HG03378 (cell line): ENCODE data around the gene VSTM2B.

Source experiments
- ATAC-seq: cut with Tn5 transposase; IDR thresholded peaks from one replicate; pipeline ENCODE4 v1.9.1; 2021; ENCODE audit warnings: mild to moderate bottlenecking, moderate library complexity; ENCODE audit not compliant: unreplicated experiment

Gene VSTM2B

DNA sequence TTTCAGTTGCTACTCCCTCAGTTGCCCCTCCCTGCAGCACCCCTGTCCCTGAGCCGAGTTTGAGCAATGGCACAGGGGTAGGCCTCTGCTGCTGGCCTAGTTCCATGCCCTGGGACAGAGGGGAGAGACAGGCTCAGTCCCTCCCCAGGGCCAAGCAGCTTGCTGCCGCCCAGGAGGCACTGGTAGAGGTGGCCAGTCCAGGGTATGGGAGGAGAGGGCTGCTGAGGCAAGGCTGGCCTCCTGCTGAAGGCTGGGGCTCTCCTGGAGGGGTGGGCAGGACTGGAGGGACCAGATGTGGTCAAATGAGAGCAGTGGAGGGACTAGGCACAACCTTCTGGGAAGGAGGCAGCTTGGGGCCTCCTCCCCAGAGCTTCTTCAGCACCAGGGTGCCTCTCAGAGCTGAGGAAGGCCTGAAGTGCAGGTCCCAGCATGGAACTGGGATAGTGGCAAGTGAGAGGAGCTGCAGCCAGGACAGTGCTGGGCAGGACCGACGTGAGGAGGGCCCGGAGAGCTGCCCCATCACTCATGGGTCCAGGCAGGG is 29.8 kb upstream of the VSTM2B start:
- ATAC-seq = no peak

DNA sequence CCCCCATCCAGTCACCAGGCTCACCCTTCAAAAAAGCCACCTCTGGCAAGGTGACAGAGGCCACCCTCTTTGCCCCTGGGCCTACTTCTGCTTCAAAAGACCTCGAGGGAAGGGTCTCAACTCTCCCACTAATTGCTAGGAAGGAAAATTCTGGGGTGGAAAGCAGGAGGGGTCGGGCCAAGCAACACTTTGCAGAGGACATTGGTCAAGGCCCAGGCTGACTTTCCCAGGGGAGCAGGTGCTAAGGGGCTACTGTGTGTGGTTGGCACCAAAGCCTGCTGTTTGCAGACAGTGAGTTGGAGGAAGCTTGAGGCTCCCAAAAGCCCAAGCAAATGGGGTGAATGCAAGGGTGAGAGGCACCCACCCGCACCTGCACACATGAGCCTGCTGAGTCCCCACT is 28.6 kb upstream of the VSTM2B start:
- ATAC-seq = no peak

DNA sequence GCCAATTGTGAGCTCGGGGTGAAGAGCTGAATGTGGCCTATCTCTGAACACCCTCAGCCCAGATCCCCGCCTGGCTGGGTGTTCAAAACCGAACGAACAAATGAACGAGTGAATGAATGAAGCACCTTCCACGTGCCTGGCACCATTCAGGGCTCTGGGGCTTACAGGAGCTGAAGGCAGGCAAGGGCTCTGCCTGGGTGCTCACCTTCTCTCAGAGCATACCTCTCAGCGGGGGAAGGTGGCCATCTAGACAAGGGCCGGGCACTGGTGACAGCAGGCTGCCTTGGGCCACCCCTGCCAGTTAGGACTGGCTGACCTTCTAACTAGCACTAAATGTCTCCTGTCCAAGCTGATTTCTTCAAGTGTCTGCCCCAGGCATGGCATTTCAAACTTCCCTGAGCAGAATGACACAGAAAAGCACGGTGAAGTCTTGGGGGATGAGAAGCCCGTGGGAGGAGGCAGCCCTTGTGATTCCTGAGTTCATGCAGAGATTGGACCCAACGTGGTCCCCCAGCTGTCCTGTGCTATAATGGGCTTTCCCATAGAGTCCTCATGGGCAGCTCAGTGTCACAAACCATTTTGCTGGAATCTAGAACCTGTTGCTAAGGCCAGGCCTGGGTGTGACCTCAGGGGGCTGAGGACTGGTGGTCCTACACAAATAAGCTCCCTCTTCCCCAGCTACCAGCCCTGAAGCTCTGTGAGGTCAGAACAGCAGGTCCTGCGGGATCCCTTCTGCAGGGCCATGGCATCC is 27.9 kb upstream of the VSTM2B start:
- ATAC-seq = no peak

DNA sequence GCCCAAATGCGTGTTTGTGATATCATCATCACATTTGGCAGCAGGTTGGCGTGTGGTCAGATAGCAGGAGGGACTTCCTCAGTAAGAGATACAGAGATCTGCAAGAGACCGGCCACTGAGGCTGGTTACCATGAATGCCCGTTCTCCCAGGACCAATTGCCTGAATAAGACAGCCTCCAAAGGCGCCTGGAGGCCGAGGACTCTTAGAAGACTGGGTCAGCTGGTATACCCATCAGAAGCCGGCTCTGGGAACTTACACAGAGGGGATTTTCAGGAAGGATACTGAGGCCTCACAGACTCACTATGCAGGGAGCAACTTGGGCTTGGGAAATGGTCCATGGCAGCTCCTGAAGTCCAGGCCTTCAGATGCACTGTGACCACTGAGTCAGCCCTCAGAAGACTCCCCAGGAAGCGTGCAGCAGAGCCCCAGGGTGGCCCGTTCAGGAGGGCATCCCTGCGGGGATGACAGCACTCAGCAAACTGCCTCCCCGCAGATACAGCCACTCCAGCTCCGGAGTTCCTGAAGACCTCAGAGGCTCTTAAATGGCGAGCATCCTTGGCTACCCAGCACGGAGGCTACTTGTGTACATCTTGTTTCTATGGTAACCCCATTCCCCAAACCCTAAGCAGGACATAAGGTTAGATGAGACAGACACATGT is 26.4 kb upstream of the VSTM2B start:
- no peak for ATAC-seq

DNA sequence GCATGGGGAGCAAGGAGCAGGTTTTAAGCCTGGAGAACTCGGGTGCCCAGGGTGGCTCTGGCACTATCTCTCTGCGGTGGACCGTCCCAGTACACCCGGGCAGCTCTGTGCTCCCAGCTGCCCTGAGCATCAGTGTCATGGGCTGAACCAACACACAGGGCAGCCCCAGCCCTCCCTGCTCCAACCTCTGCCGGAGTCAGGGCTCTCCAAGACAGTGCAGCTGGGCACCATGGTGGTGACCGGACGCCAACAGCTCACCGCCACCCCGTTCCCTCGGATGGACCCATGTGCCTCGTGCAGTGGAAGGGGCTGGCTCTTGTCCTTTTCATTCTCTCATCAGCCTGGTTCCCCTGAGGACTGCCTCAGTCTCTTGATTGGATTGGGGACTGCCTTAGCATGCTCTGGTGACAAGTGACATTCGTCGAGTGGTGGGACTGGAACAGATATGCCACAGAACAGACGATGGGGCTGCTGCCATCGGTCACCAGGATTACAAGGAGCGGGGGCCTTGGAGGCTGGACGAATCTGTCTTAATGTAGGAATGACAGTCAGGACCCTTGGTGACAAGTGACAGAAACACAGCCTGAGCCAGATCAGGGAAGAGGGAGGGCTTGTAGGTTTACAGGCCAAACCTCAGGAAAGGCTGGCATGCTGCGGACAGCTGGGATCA is 25.7 kb upstream of the VSTM2B start:
- ATAC-seq = no peak

DNA sequence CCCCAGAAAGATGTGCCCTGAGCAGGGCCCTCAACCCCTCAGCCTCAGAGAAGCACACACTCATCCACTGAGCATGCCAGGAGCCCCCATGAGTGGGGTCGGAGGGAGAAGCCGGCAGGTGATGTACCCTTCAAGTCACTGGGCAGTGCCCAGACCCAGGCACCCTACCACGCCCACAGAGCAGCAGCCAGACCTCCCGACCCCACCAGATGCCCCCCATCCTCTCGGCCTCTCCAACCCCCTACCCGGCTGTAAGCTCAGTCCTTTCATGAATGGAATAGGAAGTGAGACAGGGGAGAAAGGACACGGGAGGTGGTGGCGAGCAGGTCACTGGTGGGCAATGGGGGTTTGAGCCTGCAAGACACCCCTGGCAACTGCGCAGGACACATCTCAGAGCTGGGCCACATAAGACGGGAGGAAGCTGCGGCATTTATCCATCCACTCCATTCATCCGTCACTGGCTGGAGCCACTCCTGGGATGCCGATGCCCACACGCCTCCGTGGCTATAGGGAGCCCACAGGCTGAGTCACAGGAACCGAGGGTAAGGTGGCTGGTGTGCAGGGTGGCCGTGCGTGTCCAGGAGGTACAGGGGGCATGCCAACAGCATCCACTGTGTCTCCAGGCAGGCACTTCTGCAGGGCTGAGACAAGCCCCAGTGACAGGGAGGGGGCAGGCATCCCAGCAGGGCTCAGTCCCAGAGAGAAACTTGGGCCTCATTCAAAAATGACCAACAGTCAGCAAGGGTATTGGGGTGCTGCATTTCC is 23.8 kb upstream of the VSTM2B start:
- ATAC-seq = no peak

DNA sequence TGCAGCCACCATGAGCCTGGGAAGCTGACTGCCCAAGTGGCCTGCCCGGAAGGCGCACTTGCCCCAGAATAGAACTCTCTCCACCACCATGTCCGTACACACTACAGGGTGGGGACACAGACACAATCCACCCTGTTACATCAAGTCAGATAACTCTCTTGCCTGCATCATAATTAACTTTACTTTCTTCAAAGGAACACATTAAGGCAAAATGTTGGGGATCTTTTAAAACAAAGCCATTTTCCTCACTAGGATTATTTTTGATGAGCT is 23.3 kb upstream of the VSTM2B start:
- ATAC-seq = no peak

DNA sequence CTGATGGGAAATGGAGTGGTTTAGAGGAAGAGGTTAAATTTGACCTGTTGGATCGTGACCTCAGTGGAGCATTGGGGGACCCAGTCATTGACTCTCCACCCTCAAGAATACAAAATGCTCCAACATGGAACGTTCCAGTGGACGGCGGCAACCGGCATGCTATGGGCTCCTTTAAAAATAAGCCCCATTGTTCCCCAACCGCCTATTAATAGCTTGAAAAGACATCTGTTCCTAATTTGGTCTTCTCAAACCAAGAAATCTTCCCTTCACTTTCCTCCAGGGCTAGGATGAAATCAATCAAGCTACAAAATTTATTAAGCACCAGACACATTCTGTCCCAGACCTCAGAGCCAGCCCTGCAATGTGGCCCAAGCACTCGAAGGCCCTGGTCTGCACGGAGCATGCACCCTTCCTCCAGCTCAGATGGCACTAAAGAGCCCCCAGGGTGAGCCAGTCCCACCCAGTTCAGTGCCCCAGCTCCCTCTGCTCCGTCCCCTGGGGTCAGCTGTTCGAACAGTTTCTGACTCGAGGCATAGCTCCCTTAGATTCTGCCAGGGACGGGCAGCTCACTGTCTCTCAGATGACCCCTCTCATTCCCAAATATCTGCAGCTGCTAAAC is 22.5 kb upstream of the VSTM2B start:
- no peak for ATAC-seq

DNA sequence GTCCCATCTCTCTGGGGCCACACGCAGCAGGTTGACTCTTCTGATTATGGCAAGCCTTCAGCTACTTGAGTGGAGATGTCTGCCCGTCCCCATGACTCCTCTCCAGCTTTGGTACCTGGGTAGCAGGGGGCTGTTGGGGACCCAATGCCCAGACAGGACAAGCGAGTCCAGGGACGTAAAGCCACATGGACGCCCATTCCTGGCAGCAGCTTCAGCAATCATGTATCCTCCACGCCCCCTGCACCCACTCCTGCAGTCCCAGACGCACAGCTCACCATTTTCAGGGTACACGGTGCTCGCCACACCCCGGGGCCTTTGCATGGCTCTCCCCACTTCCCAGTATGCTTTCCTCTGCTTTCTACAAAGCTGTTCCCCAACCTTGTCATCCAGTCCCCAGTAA is 22.0 kb upstream of the VSTM2B start:
- no peak for ATAC-seq

DNA sequence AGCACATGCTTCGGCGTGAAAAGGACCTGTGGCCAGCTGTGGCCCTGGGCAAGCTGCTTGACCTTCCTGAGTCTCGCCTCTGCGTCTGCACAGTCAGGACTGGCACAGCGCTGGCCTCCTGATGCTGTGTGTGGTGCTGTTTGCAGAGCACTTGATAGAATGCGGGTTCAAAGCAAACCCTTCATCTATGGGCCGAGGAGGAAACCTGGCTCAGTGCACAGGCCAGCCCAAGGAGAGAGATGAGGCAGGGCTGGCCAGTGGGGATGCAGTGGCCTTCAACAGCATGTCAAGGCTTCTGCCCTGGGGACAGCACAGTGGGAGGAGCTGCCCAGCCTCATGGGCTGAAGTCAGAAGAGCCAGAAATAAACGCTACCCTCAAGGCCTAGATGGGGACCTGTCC is 21.3 kb upstream of the VSTM2B start:
- no peak for ATAC-seq

DNA sequence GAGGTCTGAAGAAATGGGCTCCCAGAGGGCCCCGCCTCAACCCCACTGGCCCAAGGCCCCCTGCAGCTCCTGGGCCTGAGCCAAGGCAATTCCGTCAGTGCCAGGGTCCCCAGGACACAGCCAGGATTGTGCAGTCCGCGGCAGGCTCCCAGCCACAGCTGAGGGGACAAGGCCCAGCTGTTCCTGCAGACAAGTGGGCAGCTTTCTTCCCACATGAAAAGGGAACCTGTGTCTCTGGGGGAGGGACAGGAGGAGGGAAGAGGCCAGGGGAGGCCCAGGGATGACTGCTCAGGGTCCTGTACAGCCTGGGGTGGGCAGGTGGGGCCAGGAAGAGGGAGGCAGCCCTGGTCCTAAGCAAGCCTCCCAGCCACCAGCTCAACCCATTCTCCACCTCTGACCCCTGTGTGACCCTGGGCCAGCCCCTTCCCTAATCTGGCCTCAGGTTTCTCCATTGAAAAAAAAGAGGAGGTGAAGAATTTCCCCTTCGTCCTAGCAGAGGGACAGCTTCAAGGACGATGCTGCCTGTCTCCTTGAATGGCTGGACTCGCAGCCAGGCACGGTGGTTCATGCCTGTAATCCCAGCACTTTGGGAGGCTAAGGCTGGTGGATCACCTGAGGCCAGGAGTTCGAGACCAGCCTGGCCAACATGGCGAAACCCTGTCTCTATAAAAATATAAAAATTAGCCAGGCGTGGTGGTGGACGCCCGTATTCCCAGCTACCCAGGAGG is 20.5 kb upstream of the VSTM2B start:
- no peak for ATAC-seq

DNA sequence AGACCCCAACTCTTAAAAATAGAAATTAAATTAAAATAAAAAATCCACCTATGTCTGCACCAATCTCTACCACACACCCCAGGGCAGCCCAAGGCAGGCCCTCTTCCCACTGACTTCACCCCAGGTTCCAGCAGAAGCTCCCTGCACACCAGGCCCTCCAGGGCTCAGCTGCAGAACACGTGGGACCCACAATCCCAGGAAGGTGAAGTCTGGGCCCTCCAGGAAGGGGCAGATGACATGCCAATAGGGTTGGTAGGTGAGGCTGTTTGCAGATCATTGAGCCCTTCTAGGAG is 19.2 kb upstream of the VSTM2B start:
- no peak for ATAC-seq

DNA sequence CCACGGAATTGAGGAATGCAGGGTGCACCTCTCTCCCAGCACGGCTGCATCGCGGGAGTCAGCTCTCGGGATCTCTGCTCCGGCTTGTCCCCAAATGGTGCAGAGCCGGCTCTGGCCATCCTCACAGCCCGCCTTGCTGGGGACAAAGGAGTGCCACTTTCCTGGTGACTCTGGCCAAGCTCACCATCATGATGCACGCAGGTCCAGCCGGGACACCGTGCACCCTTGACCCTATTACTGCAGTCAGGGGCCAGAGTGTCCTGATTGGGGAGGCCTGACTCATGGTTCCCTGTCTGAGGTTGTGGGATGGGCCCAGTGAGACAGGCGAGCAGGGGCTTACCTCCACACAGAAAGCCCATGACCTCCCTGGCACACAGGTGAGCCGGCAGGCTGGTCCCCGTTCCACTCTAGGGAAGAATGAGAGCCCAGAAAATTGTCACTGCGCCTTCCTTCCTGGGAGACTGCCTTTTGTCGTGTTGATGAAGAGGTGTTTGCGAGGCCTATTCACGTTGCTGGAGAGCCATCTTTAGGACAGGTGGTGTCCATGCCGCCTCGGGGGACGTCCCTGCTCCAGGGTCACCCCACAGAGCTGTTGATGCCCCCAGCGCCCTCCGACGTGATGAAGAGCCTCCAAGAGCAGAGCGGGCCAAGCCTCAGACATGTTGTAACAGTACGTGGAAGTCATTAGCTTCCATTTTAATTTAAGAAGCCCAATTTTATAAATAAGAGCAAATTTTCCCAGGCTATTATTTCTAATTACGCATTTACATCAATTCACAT is 18.5 kb upstream of the VSTM2B start:
- no peak for ATAC-seq

DNA sequence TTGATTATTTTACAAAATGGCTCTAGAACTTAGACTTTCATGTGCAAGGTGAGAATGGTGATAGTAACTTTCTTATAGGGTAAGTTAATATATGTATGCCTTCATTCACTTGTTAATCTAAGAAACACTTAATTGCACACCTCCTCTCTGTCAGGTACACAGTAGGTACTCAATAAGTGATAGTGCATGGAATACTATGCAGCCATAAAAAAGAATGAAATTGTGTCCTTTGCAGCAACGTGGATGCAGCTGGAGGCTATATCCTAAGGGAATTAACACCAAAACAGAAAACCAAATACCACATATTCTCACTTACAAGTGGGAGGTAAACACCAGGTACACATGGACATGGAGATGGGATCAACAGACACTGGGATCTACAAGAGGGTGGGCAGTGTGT is 17.6 kb upstream of the VSTM2B start:
- ATAC-seq = no peak

DNA sequence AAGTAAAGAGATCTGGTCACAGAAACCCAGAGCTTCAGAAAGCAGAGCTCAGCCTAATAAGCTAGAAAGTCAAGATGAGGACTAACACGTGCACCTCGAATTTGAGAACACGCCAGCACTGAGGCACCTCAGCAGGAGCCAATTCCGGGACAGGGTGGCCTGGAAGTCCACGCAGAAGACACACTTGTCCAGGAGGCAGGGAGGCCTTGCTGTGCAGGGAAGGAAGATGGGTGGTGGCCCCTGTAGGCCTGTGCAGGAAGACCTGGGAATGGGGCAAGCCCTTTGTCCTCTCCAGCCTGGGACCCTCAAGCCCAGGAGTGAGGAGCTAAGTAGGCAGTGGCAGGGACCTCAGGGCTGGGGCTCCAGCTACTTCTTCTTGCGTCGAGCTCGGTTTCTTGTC is 16.3 kb upstream of the VSTM2B start:
- ATAC-seq = no peak

DNA sequence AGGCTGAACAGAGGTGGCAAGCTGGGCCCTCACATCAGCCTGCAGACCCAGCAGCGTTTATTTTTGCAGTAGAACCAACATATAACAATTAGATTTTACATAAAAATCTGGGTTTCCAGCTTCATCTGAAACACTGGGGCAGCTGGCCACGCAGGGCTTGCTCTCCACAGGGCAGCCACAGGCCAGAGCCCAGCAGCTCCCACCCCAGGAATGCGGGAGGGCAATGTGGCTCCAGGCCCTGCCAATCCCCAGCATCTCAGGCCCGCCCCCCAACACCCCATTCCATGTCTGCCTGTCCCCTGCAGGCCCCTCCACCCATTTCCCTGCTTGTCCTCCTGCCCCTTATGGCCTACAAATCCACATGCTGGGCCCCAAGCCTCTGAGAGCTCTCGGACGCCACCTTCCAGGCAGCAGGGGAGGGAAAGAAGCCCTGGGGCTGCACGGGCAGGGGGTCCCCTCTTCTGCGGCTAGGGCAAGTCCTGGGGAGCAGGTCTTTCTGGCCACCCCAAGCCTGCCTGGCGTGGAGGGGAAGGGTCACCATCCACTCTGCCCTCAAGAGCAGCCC is 15.0 kb upstream of the VSTM2B start:
- no peak for ATAC-seq

DNA sequence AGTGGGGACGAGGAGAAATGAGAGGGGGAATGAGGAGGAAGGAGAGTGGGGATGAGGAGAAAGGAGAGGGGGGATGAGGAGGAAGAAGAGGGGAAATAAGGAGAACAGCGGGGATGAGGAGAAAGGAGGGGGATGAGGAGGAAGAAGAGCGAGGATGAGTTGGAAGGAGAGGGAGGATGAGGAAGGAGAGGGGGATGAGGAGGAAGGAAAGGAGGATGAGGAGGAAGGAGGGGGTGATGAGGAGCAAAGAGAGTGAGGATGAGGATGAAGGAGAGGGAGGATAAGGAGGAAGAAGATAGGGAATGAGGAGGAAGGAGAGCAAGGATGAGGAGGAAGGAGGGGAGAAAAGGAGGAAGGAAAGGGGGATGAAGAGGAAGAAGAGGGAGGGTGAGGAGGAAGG is 14.0 kb upstream of the VSTM2B start:
- no peak for ATAC-seq

DNA sequence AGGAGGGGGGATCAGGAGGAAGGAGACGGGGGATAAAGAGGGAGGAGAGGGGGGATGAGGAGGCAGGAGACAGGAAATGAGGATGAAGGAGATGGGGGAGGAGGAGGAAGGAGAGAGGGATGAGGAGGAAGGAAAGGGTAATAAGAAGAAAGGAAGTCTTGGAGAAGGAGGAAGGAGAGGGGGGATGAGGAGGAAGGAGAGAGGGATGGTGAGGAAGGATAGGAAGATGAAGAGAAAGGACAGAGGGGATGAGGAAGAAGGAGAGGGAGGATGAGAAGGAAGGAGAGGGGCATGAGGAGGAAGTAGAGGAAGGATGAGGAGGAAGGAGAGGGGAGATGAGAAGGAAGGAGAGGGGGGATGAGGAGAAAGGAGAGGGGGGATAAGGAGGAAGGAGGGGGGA is 13.0 kb upstream of the VSTM2B start:
- no peak for ATAC-seq

DNA sequence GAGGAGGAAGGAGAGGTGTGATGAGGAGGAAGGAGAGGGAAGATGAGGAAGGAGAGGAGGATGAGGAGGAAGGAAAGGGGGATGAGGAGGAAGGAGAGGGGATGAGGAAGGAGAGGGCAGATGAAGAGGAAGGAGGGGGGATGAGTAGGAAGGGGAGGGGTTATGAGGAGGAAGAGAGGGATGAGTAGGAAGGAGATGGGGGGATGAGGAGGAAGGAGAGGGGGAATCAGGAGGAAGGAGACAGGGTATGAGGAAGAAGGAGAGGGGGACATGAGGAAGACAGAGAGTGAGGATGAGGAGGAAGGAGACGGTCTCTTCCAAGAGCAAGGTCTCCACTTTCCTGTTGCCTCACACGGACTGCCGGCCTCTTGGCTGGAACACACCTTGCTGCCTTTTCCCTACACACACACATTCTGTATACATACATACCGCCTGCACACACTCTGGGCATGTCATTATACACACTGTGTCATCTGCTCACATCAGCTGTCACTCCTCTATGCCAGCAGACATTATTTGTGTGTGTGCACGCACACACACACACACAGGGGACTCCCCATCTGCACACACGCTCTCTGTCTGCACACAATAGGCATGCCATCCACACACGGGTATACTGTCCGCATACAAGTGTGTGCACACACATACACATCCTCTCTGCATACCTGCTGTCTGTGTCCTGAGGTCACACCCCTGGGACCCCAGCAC is 11.1 kb upstream of the VSTM2B start:
- ATAC-seq = no peak
